ENCODE data around the gene GSK3A. TPM values are rescaled to one million over a fixed set of nuclear protein-coding genes. Genes with fewer than 3 reads are reported as not detected.
"Not testable (repeated sequence)": the region's sequence is repeated elsewhere in the genome, so short reads cannot be mapped to it uniquely, and the experiment has no call there.

The GSK3A gene
- total and polyA plus RNA-seq, 4 donors: 23.7 to 147 (median 86.4) TPM

GRCh38 chr19:42257842-42258241 is 15.4 kb upstream of the GSK3A start:
- not testable (repeated sequence) for H3K36me3 ChIP-seq (ENCODE audit: control insufficient read depth, insufficient read depth, low read length); H3K9me3 ChIP-seq (ENCODE audit: control insufficient read depth, insufficient read depth, low read length); H3K4me3 ChIP-seq (ENCODE audit: low read depth, low read length); DNase-seq (ENCODE audit: low read depth in 4 of 6, low spot score in 6 of 6); H3K27me3 ChIP-seq (ENCODE audit: control insufficient read depth, insufficient read depth, low read length); H3K27ac ChIP-seq (ENCODE audit: low read depth, low read length)
- H3K4me1 ChIP-seq (ENCODE audit: control insufficient read depth, insufficient read depth, low read length): peaks cover 24% of the 10 kb centered on the region
- WGBS (ENCODE audit: insufficient coverage): 100% methylated on average over 1 of the region's 3 CpGs

GRCh38 chr19:42255766-42256745 is 13.7 kb upstream of the GSK3A start:
- Histone ChIP-seq H3K27me3 (ENCODE audit: control insufficient read depth, insufficient read depth, low read length) (no peaks in the 10 kb centered on the region), H3K36me3 (ENCODE audit: control insufficient read depth, insufficient read depth, low read length) (peaks cover under 1% of the 10 kb centered on the region), H3K4me1 (ENCODE audit: control insufficient read depth, insufficient read depth, low read length) (peaks cover 42% of the 10 kb centered on the region), H3K4me3 (ENCODE audit: low read depth, low read length) (peak overlapping the region; percentile 98), H3K27ac (ENCODE audit: low read depth, low read length) (peak overlapping the region; percentile 99), H3K9me3 (ENCODE audit: control insufficient read depth, insufficient read depth, low read length) (no peaks in the 10 kb centered on the region)
- DNase-seq (ENCODE audit: low read depth in 4 of 6, low spot score in 6 of 6): peak in 2 of 6 donors; percentile 75 to 77
- WGBS (ENCODE audit: insufficient coverage): 1% methylated on average over 32 of the region's 38 CpGs

- Histone ChIP-seq H3K4me1 (ENCODE audit: control insufficient read depth, insufficient read depth, low read length) (peaks cover 52% of the 10 kb centered on the region), H3K36me3 (ENCODE audit: control insufficient read depth, insufficient read depth, low read length) (peaks cover 9% of the 10 kb centered on the region), H3K27me3 (ENCODE audit: control insufficient read depth, insufficient read depth, low read length) (no peaks in the 10 kb centered on the region), H3K27ac (ENCODE audit: low read depth, low read length) (peak within 1 kb of the TSS; percentile 99), H3K4me3 (ENCODE audit: low read depth, low read length) (peak within 1 kb of the TSS; percentile 98), H3K9me3 (ENCODE audit: control insufficient read depth, insufficient read depth, low read length) (no peaks in the 10 kb centered on the region)
- under 1% methylated on average over 50 of the region's 75 CpGs for WGBS (ENCODE audit: insufficient coverage)
- DNase-seq (ENCODE audit: low read depth in 4 of 6, low spot score in 6 of 6): peak in 3 of 6 donors; percentile 87 to 97 (median 94)
These were observed 12.7 kb upstream of the GSK3A start, which contains the start of gene ERF for GRCh38 chr19:42254850-42255765. Gene ERF, minus strand, starts transcription at chr19:42255128. Its CDS starts 129 bp downstream, at chr19:42254999.

- H3K27me3 ChIP-seq (ENCODE audit: control insufficient read depth, insufficient read depth, low read length): no peaks in the 10 kb centered on the region
- DNase-seq (ENCODE audit: low read depth in 4 of 6, low spot score in 6 of 6): peak in 3 of 6 donors; percentile 68 to 93 (median 86)
- peaks cover 16% of the 10 kb centered on the region for H3K36me3 ChIP-seq (ENCODE audit: control insufficient read depth, insufficient read depth, low read length)
- H3K27ac ChIP-seq (ENCODE audit: low read depth, low read length): peak overlapping the region; percentile 99
- H3K4me3 ChIP-seq (ENCODE audit: low read depth, low read length): peak overlapping the region; percentile 98
- H3K4me1 ChIP-seq (ENCODE audit: control insufficient read depth, insufficient read depth, low read length): peaks cover 59% of the 10 kb centered on the region
- no peaks in the 10 kb centered on the region for H3K9me3 ChIP-seq (ENCODE audit: control insufficient read depth, insufficient read depth, low read length)
- WGBS (ENCODE audit: insufficient coverage): 0% methylated on average over 63 of the region's 70 CpGs
These were observed 11.9 kb upstream of the GSK3A start for GRCh38 chr19:42254089-42254849.

- Histone ChIP-seq H3K27me3 (ENCODE audit: control insufficient read depth, insufficient read depth, low read length) (no peaks in the 10 kb centered on the region), H3K9me3 (ENCODE audit: control insufficient read depth, insufficient read depth, low read length) (no peaks in the 10 kb centered on the region), H3K27ac (ENCODE audit: low read depth, low read length) (peak overlapping the region; percentile 99), H3K4me3 (ENCODE audit: low read depth, low read length) (peak overlapping the region; percentile 98), H3K36me3 (ENCODE audit: control insufficient read depth, insufficient read depth, low read length) (peaks cover 24% of the 10 kb centered on the region), H3K4me1 (ENCODE audit: control insufficient read depth, insufficient read depth, low read length) (peaks cover 66% of the 10 kb centered on the region)
- 2% methylated on average over 6 of the region's 71 CpGs for WGBS (ENCODE audit: insufficient coverage)
- peak in 2 of 6 donors; percentile 18 to 74 for DNase-seq (ENCODE audit: low read depth in 4 of 6, low spot score in 6 of 6)
These were observed 11.1 kb upstream of the GSK3A start for GRCh38 chr19:42253245-42254088.

GRCh38 chr19:42252365-42253244 is 10.2 kb upstream of the GSK3A start:
- Histone ChIP-seq H3K27me3 (ENCODE audit: control insufficient read depth, insufficient read depth, low read length) (no peaks in the 10 kb centered on the region), H3K4me1 (ENCODE audit: control insufficient read depth, insufficient read depth, low read length) (peaks cover 69% of the 10 kb centered on the region), H3K27ac (ENCODE audit: low read depth, low read length) (peak overlapping the region; percentile 97), H3K9me3 (ENCODE audit: control insufficient read depth, insufficient read depth, low read length) (no peaks in the 10 kb centered on the region), H3K4me3 (ENCODE audit: low read depth, low read length) (peak overlapping the region; percentile 98), H3K36me3 (ENCODE audit: control insufficient read depth, insufficient read depth, low read length) (peaks cover 32% of the 10 kb centered on the region)
- DNase-seq (ENCODE audit: low read depth in 4 of 6, low spot score in 6 of 6): peak in 3 of 6 donors; percentile 64 to 92 (median 83)
- 6% methylated on average over 13 of the region's 27 CpGs for WGBS (ENCODE audit: insufficient coverage)

GRCh38 chr19:42251572-42252358 is 9.4 kb upstream of the GSK3A start:
- Histone ChIP-seq H3K4me3 (ENCODE audit: low read depth, low read length) (peak overlapping the region; percentile 98), H3K27ac (ENCODE audit: low read depth, low read length) (peak overlapping the region; percentile 97), H3K4me1 (ENCODE audit: control insufficient read depth, insufficient read depth, low read length) (peaks cover 74% of the 10 kb centered on the region), H3K27me3 (ENCODE audit: control insufficient read depth, insufficient read depth, low read length) (no peaks in the 10 kb centered on the region), H3K9me3 (ENCODE audit: control insufficient read depth, insufficient read depth, low read length) (no peaks in the 10 kb centered on the region), H3K36me3 (ENCODE audit: control insufficient read depth, insufficient read depth, low read length) (peaks cover 40% of the 10 kb centered on the region)
- 81% methylated on average over 3 of the region's 4 CpGs for WGBS (ENCODE audit: insufficient coverage)
- peak in 1 of 6 donors; percentile 9 for DNase-seq (ENCODE audit: low read depth in 4 of 6, low spot score in 6 of 6)

Data from spinal cord (tissue), 10 donors.